Measurements from ENCODE around the gene CCDC24.

CCDC24 gene

GRCh38 chr1:43963006-43963405 is 28.4 kb upstream of the CCDC24 start:
- no peak for DNase-seq (ENCODE audit: low read depth)

GRCh38 chr1:43963890-43964289 is 27.5 kb upstream of the CCDC24 start:
- DNase-seq (ENCODE audit: low read depth) = no peak

GRCh38 chr1:43965316-43965715 is 26.1 kb upstream of the CCDC24 start:
- no peak for DNase-seq (ENCODE audit: low read depth)

GRCh38 chr1:43968348-43968948 is 23.0 kb upstream of the CCDC24 start:
- DNase-seq (ENCODE audit: low read depth) = peak; percentile 52

GRCh38 chr1:43969416-43969745 is 22.0 kb upstream of the CCDC24 start:
- DNase-seq (ENCODE audit: low read depth) = no peak

- peak; percentile 98 for DNase-seq (ENCODE audit: low read depth)
Observed at GRCh38 chr1:43969746-43970466, 21.5 kb upstream of the CCDC24 start, which contains the start of gene DPH2. Gene DPH2 (plus strand): TSS chr1:43970010. CDS start chr1:43970176, 166 bp downstream.

- DNase-seq (ENCODE audit: low read depth) = no peak
Observed at GRCh38 chr1:43970502-43970901, 20.9 kb upstream of the CCDC24 start.

GRCh38 chr1:43970911-43971310 is 20.5 kb upstream of the CCDC24 start:
- DNase-seq (ENCODE audit: low read depth) = no peak

- DNase-seq (ENCODE audit: low read depth) = no peak
Observed at GRCh38 chr1:43971336-43971980, 19.9 kb upstream of the CCDC24 start.

GRCh38 chr1:43973981-43974442 is 17.4 kb upstream of the CCDC24 start:
- DNase-seq (ENCODE audit: low read depth) = peak; percentile 22

GRCh38 chr1:43974443-43975248 is 16.8 kb upstream of the CCDC24 start, which contains the start of gene ATP6V0B:
Gene ATP6V0B (plus strand): TSS chr1:43974960. CDS start chr1:43975041, 81 bp downstream.
- DNase-seq (ENCODE audit: low read depth) = peak; percentile 93

GRCh38 chr1:43975249-43975961 is 16.0 kb upstream of the CCDC24 start:
- DNase-seq (ENCODE audit: low read depth) = peak; percentile 37

GRCh38 chr1:43976045-43976444 is 15.4 kb upstream of the CCDC24 start:
- DNase-seq (ENCODE audit: low read depth) = no peak

- no peak for DNase-seq (ENCODE audit: low read depth)
Observed at GRCh38 chr1:43976890-43977289, 14.5 kb upstream of the CCDC24 start.

- no peak for DNase-seq (ENCODE audit: low read depth)
Observed at GRCh38 chr1:43977376-43978263, 13.8 kb upstream of the CCDC24 start.

GRCh38 chr1:43978264-43978550 is 13.2 kb upstream of the CCDC24 start:
- DNase-seq (ENCODE audit: low read depth) = no peak

- peak; percentile 46 for DNase-seq (ENCODE audit: low read depth)
Observed at GRCh38 chr1:43978551-43979260, 12.7 kb upstream of the CCDC24 start, which contains the start of gene B4GALT2. Gene B4GALT2 (plus strand): TSS chr1:43979210. CDS start chr1:43981161, 1,951 bp downstream.

GRCh38 chr1:43979261-43979527 is 12.2 kb upstream of the CCDC24 start:
- peak; percentile 15 for DNase-seq (ENCODE audit: low read depth)

- DNase-seq (ENCODE audit: low read depth) = peak; percentile 69
Observed at GRCh38 chr1:43979528-43980254, 11.7 kb upstream of the CCDC24 start.
